PC-3 (cell line): ENCODE measurements around the gene RPS29. TPM values are rescaled to one million over a fixed set of nuclear protein-coding genes. Genes with fewer than 3 reads are reported as not detected.

Experiments
- ATAC-seq: fragments of 200-7000 bp; cut with Tn5 transposase; 2 replicates; pipeline ENCODE4 v1.9.1; 2020; ENCODE audit warnings: mild to moderate bottlenecking, moderate library complexity
- BruUV-seq: library from RNA; stranded (reverse); fragments of 400-500 nt; replicated peaks from 2 replicates; lab custom pipeline; 2021; lab: Mats Ljungman, UMichigan
- CTCF ChIA-PET: fragments of 300-600 bp; sonication (Branson Sonifier 250); formaldehyde crosslinking; loops from one replicate; lab custom pipeline; 2022; ENCODE audit warnings: antibody characterized with exemption; lab: Charles Lee
- POLR2A ChIA-PET: fragments of 300-600 bp; sonication (Branson Sonifier 250); formaldehyde crosslinking; loops from one replicate; lab custom pipeline; 2022; ENCODE audit warnings: antibody characterized with exemption; ENCODE audit not compliant: unreplicated experiment; lab: Charles Lee
- DNase-seq: peaks from one replicate; pipeline ENCODE4 v3.0.0-alpha.2; 2015
- H2AFZ ChIP-seq: fragments of 300-600 bp; sonication (generic); 2 replicates; pipeline ENCODE4 v1.6.0; 2016; ENCODE audit warnings: antibody characterized with exemption, low read length
- H3F3A ChIP-seq: fragments of 300-600 bp; sonication (generic); one replicate; pipeline ENCODE4 v1.6.0; 2017; ENCODE audit warnings: antibody characterized with exemption, low read length, control low read depth, mild to moderate bottlenecking; ENCODE audit not compliant: unreplicated experiment
- H3K27ac ChIP-seq: fragments of 300-600 bp; sonication (generic); 2 replicates; pipeline ENCODE4 v1.5.1; 2016; ENCODE audit warnings: mild to moderate bottlenecking, low read length
- H3K27me3 ChIP-seq: fragments of 300-600 bp; sonication (generic); 2 replicates; pipeline ENCODE4 v1.6.1; 2016; ENCODE audit warnings: low read length, mixed read lengths
- H3K36me3 ChIP-seq: fragments of 300-600 bp; sonication (generic); 2 replicates; pipeline ENCODE4 v1.6.1; 2016; ENCODE audit warnings: low read depth, mixed run types, low read length, mixed read lengths
- H3K4me1 ChIP-seq: fragments of 300-600 bp; sonication (generic); 2 replicates; pipeline ENCODE4 v1.5.1; 2016; ENCODE audit warnings: low read length; ENCODE audit not compliant: insufficient read depth
- H3K4me2 ChIP-seq: fragments of 300-600 bp; sonication (generic); 2 replicates; pipeline ENCODE4 v1.6.0; 2016; ENCODE audit warnings: low read length
- H3K4me3 ChIP-seq: fragments of 300-600 bp; sonication (generic); 2 replicates; pipeline ENCODE4 v1.5.1; 2016; ENCODE audit warnings: mild to moderate bottlenecking, low read length, mixed read lengths
- H3K79me2 ChIP-seq: fragments of 300-600 bp; sonication (generic); 2 replicates; pipeline ENCODE4 v1.6.1; 2017; ENCODE audit warnings: low read length, mixed read lengths
- H3K9ac ChIP-seq: fragments of 300-600 bp; sonication (generic); 2 replicates; pipeline ENCODE4 v1.6.0; 2016; ENCODE audit warnings: mild to moderate bottlenecking, low read length
- H3K9me2 ChIP-seq: fragments of 300-600 bp; sonication (generic); replicated peaks from 2 replicates; pipeline ENCODE4 v1.6.1; 2016; ENCODE audit warnings: mixed run types, low read length, mixed read lengths
- H3K9me3 ChIP-seq: fragments of 300-600 bp; sonication (generic); 2 replicates; pipeline ENCODE4 v1.6.1; 2016; ENCODE audit warnings: low read length, mixed read lengths
- H4K20me1 ChIP-seq: fragments of 300-600 bp; sonication (generic); 2 replicates; pipeline ENCODE4 v1.6.1; 2016; ENCODE audit warnings: low read length, mixed read lengths
- CTCF ChIP-seq: fragments of 300-600 bp; sonication (generic); conservative IDR thresholded peaks from 2 replicates; pipeline ENCODE4 v1.5.1; 2017; ENCODE audit warnings: antibody characterized with exemption, low read depth, mild to moderate bottlenecking, low read length
- EZH2 ChIP-seq: fragments of 300-600 bp; sonication (generic); IDR thresholded peaks from one replicate; pipeline ENCODE4 v1.6.1; 2017; ENCODE audit warnings: antibody characterized with exemption, mild to moderate bottlenecking, low read length; ENCODE audit not compliant: unreplicated experiment
- EZH2phosphoT487 ChIP-seq: fragments of 300-600 bp; sonication (generic); IDR thresholded peaks from 2 replicates; pipeline ENCODE4 v1.6.1; 2018; ENCODE audit warnings: mild to moderate bottlenecking, antibody characterized with exemption, low read length, borderline replicate concordance
- intact Hi-C: fragments of 100-400 bp; cut with micrococcal nuclease; formaldehyde crosslinking; loops from 2 replicates; pipeline ENCODE4 v1.9.0; 2023
- total RNA-seq: library from RNA; depleted of rRNA; stranded (reverse); fragments of >200 nt; gene quantifications from 2 replicates; pipeline ENCODE4 v1.2.3, GENCODE V29; 2014

RPS29 gene
- total RNA-seq, 1 experiment from 2014 or later = 1,912 TPM

DNA sequence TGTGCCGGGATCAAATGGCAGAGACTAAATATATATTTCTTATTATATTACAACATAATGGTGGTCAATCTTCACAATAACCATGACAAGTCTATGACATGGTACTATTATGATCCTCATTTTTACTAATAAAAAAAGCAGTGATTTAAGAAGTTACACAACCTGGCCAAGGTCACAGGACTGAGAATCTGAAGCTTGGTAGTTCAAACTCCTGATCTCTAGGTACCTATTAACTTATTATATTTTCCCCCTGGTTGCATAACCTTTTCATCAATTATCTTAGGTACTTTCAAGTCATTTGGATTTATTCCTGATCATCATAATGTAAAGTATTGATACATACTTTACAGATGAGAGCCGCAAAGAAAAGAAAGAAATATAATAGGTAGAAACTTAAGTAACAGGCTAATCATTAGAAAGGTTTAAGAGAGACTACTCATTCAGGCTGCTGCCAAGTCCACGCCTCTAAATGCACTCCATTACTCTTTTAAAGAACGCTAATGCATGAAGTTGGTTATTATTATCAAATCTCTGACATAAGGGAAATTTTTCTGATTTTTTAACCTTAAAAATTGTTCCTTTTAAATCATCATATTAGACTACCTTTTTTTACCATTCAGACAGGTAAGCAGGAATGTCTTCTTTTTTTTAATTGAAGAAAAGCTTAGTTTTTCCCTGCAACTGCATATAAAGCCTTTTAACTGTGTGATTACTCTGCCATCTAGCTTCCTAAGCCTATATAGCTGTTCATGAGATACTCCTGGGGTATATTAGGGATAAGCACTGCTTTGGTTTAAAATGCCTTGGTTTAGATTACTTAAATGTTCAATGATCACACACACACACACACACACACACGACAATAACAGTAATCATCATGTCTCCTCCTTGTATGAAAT lies 35.6 kb downstream of the RPS29 start:
- no peak overlapping the region for H3K27ac ChIP-seq
- BruUV-seq = no TSS peak
- no peak overlapping the region for H3K4me2 ChIP-seq

GRCh38 chr14:49549881-49550280 lies 36.3 kb downstream of the RPS29 start:
- no peak for TF ChIP-seq EZH2phosphoT487
- TF ChIP-seq EZH2 = no peak
- TF ChIP-seq CTCF = no peak

More for the DNA sequence above, 35.6 kb downstream of the RPS29 start:
- POLR2A ChIA-PET = interaction anchor here (0.6 kb wide), 1 partner anchor 14 kb away, joined by 3 read pairs; no protein-coding TSS in a partner anchor
- H3K9ac ChIP-seq = no peak overlapping the region
- H3K9me3 ChIP-seq = no peaks in the 10 kb centered on the region
- intact Hi-C loops = loop anchor here (2.0 to 5.0 kb wide), 3 partner anchors 54 to 1633 kb away; no protein-coding TSS in a partner anchor
- H4K20me1 ChIP-seq = no peaks in the 10 kb centered on the region
- CTCF ChIA-PET = interaction anchor here (0.6 to 2.2 kb wide), 9 partner anchors 29 to 936 kb away, joined by 3 to 63 read pairs (median 5); no protein-coding TSS in a partner anchor
- no peak overlapping the region for H3K4me3 ChIP-seq
- peak; percentile 88 for TF ChIP-seq CTCF
- no peak for TF ChIP-seq EZH2
- H3K79me2 ChIP-seq = no peaks in the 10 kb centered on the region
- no peaks in the 10 kb centered on the region for H3K36me3 ChIP-seq
- ATAC-seq = peak; percentile 75
- H3K9me2 ChIP-seq = no peaks in the 10 kb centered on the region
- peak; percentile 73 for DNase-seq
- no peaks in the 10 kb centered on the region for H3K27me3 ChIP-seq
- peaks cover 10% of the 10 kb centered on the region for H3K4me1 ChIP-seq
- H3F3A ChIP-seq = no peaks in the 10 kb centered on the region
- H2AFZ ChIP-seq = no peak overlapping the region

More at GRCh38 chr14:49549881-49550280, 36.3 kb downstream of the RPS29 start:
- no peaks in the 10 kb centered on the region for H3K27me3 ChIP-seq
- DNase-seq = peak; percentile 63
- no peaks in the 10 kb centered on the region for H3F3A ChIP-seq
- intact Hi-C loops = loop anchor here (2.0 to 5.0 kb wide), 3 partner anchors 53 to 1633 kb away; no protein-coding TSS in a partner anchor
- ATAC-seq = peak; percentile 49
- peaks cover 10% of the 10 kb centered on the region for H3K4me1 ChIP-seq
- ChIA-PET POLR2A (interaction anchor here (0.6 kb wide), 1 partner anchor 15 kb away, joined by 3 read pairs; no protein-coding TSS in a partner anchor), CTCF (interaction anchor here (2.0 to 2.2 kb wide), 2 partner anchors 52 to 88 kb away, joined by 22 to 63 read pairs; no protein-coding TSS in a partner anchor)
- no TSS peak for BruUV-seq
- no peaks in the 10 kb centered on the region for H3K36me3 ChIP-seq
- H3K4me2 ChIP-seq = no peak overlapping the region
- H3K4me3 ChIP-seq = no peak overlapping the region
- H3K9me3 ChIP-seq = no peaks in the 10 kb centered on the region
- H3K9ac ChIP-seq = no peak overlapping the region
- no peaks in the 10 kb centered on the region for H3K79me2 ChIP-seq
- no peaks in the 10 kb centered on the region for H4K20me1 ChIP-seq
- H2AFZ ChIP-seq = no peak overlapping the region
- H3K9me2 ChIP-seq = no peaks in the 10 kb centered on the region
- no peak overlapping the region for H3K27ac ChIP-seq
